Suprapubic skin (tissue), 4 donors: ENCODE data around the gene TCHH. TPM values are rescaled to one million over a fixed set of nuclear protein-coding genes. Genes with fewer than 3 reads are reported as not detected.

Experiments
- DNase-seq, 2 donors: peaks; one replicate each; pipeline ENCODE4 v3.0.0-alpha.2; 2019; ENCODE audit warnings: low spot score in 2 of 2
- H3K27ac ChIP-seq: fragments of 200-600 bp; sonication (generic); one replicate; pipeline ENCODE4 v1.5.1; 2019
- H3K27me3 ChIP-seq: fragments of 200-600 bp; sonication (generic); one replicate; pipeline ENCODE4 v1.5.1; 2019
- H3K36me3 ChIP-seq: fragments of 200-600 bp; sonication (generic); one replicate; pipeline ENCODE4 v1.5.1; 2019
- H3K4me1 ChIP-seq: fragments of 200-600 bp; sonication (generic); one replicate; pipeline ENCODE4 v1.5.1; 2019
- H3K4me3 ChIP-seq: fragments of 200-600 bp; sonication (generic); one replicate; pipeline ENCODE4 v1.5.1; 2019; ENCODE audit warnings: mild to moderate bottlenecking
- H3K9me3 ChIP-seq: fragments of 200-600 bp; sonication (generic); one replicate; pipeline ENCODE4 v1.5.1; 2019
- EP300 ChIP-seq: sonication (generic); formaldehyde crosslinking; IDR thresholded peaks from one replicate; pipeline ENCODE4 v1.6.1; 2017; ENCODE audit warnings: antibody characterized with exemption
- POLR2A ChIP-seq, 2 donors: fragments of 450-650 bp; IDR thresholded peaks; one replicate each; pipeline ENCODE4 v1.6.1; 2017; ENCODE audit warnings: antibody characterized with exemption in 2 of 2, mild to moderate bottlenecking in 2 of 2, moderate library complexity in 2 of 2
- POLR2AphosphoS5 ChIP-seq, 3 donors: sonication (generic); formaldehyde crosslinking; IDR thresholded peaks; one replicate each; pipeline ENCODE4 v1.6.1; 2017; ENCODE audit warnings: antibody characterized with exemption in 3 of 3
- WGBS: methylation state at CpG from one replicate; pipeline ENCODE4 v1.1.5; 2018; 5-methylcytosine and 5-hydroxymethylcytosine counted together
- total RNA-seq, 4 donors: library from RNA; depleted of rRNA; stranded (reverse); fragments of >200 nt; gene quantifications; one replicate each; pipeline ENCODE4 v1.1.0, GENCODE V29; 2016
- TF ChIP-seq, protein P1 (sequence below), 2 donors: fragments of 200-600 bp in 1 of 2; fragments of 450-650 bp in 1 of 2; sonication (generic) in 1 of 2; IDR thresholded peaks; one replicate each; pipeline ENCODE4 v1.5.1; 2016 to 2019; ENCODE audit warnings: antibody characterized with exemption in 2 of 2, mild to moderate bottlenecking in 1 of 2, moderate library complexity in 1 of 2

TCHH gene
- total RNA-seq, 4 donors from 2014 or later, result 7.0 to 71.9 (median 37.2) TPM

GRCh38 chr1:152109231-152109997 is 5.8 kb downstream of the TCHH start:
- WGBS, result 13% methylated on average over 31 of the region's 31 CpGs
- DNase-seq, result no peak
- H3K27ac ChIP-seq, result no peak overlapping the region
- no peak for TF ChIP-seq POLR2AphosphoS5 (IDR thresholded peaks at IDR 0.05)
- TF ChIP-seq, protein P1, sequence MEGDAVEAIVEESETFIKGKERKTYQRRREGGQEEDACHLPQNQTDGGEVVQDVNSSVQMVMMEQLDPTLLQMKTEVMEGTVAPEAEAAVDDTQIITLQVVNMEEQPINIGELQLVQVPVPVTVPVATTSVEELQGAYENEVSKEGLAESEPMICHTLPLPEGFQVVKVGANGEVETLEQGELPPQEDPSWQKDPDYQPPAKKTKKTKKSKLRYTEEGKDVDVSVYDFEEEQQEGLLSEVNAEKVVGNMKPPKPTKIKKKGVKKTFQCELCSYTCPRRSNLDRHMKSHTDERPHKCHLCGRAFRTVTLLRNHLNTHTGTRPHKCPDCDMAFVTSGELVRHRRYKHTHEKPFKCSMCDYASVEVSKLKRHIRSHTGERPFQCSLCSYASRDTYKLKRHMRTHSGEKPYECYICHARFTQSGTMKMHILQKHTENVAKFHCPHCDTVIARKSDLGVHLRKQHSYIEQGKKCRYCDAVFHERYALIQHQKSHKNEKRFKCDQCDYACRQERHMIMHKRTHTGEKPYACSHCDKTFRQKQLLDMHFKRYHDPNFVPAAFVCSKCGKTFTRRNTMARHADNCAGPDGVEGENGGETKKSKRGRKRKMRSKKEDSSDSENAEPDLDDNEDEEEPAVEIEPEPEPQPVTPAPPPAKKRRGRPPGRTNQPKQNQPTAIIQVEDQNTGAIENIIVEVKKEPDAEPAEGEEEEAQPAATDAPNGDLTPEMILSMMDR (IDR thresholded peaks at IDR 0.05), result no peak
- no peak for TF ChIP-seq POLR2A (IDR thresholded peaks at IDR 0.05)
- TF ChIP-seq EP300, result no peak
- H3K4me1 ChIP-seq, result peaks cover 47% of the 10 kb centered on the region
- no peaks in the 10 kb centered on the region for H3K9me3 ChIP-seq
- no peaks in the 10 kb centered on the region for H3K36me3 ChIP-seq
- H3K27me3 ChIP-seq, result peaks cover 95% of the 10 kb centered on the region
- H3K4me3 ChIP-seq, result peak overlapping the region; percentile 52

DNA sequence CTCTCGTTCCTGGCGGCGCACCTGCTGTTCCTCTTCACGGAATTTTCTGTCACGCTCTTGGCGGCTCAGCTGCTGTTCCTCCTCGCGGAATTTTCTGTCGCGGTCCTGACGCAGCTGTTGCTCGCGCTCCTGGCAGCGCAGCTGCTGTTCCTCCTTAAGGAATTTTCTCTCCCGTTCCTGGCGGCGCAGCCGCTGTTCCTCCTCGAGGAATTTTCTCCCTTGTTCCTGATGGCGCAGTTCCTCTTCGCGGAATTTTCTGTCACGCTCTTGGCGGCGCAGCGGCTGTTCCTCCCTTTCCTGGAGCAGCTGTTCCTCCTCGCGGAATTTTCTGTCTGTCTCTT is 6.4 kb downstream of the TCHH start:
- TF ChIP-seq POLR2A (IDR thresholded peaks at IDR 0.05) (no peak), EP300 (no peak), POLR2AphosphoS5 (IDR thresholded peaks at IDR 0.05) (no peak)
- TF ChIP-seq, protein P1 (IDR thresholded peaks at IDR 0.05), result no peak
- 20% methylated on average over 28 of the region's 28 CpGs for WGBS
- H3K27me3 ChIP-seq, result peaks cover 95% of the 10 kb centered on the region
- no peaks in the 10 kb centered on the region for H3K36me3 ChIP-seq
- no peak for DNase-seq
- H3K9me3 ChIP-seq, result no peaks in the 10 kb centered on the region
- no peak overlapping the region for H3K27ac ChIP-seq
- H3K4me1 ChIP-seq, result peaks cover 47% of the 10 kb centered on the region
- H3K4me3 ChIP-seq, result peak overlapping the region; percentile 52

- peaks cover 47% of the 10 kb centered on the region for H3K4me1 ChIP-seq
- H3K27me3 ChIP-seq, result peaks cover 94% of the 10 kb centered on the region
- no peak for TF ChIP-seq POLR2A (IDR thresholded peaks at IDR 0.05)
- no peak for TF ChIP-seq POLR2AphosphoS5 (IDR thresholded peaks at IDR 0.05)
- H3K27ac ChIP-seq, result no peak overlapping the region
- peak overlapping the region; percentile 52 for H3K4me3 ChIP-seq
- WGBS, result 11% methylated on average over 67 of the region's 67 CpGs
- no peak for DNase-seq
- H3K9me3 ChIP-seq, result no peaks in the 10 kb centered on the region
- H3K36me3 ChIP-seq, result no peaks in the 10 kb centered on the region
These were observed 7.0 kb downstream of the TCHH start for GRCh38 chr1:152107984-152108881.

DNA sequence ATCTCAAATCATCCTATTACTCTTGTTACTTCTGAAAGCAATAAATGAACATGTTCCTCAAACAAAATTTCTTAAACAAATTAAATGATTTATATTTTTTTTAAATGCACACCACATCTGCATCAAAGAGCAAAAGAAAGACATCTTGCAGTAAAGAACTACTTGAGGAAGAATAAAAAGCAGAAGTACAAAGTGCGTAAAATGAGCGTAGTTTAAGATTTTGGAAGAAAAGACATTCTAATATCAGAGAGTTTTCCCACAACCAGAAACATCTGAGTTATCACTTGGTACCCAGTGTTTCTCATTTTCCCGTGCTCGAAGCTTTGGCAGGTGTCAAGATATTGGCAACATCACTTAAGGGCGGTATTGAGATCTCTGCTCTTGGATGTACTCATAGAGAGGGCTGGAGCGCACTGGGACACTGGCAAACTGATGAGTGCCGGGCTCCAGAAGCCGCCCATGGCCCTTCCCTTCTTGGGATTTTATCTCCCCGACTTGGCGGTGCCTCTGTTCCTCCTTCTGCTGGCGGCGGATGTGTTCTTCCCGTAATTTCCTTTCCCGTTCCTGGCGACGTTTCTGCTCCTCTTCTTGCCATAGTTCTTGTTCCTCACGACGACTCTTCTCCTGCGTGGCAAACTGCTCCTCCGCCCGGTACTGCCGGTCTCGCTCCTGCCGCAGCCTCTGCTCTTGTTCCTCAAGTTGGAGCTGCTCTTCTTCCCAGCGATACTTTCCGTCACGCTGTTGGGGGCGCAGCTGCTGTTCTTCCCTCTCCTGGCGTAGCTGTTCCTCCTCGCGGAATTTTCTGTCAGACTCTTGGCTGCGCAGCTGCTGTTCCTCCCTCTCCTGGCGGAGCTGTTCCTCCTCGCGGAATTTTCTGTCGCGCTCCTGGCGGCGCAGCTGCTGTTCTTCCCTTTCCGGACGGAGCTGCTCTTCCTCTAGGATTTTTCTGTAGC is 7.9 kb downstream of the TCHH start:
- Histone ChIP-seq H3K9me3 (no peaks in the 10 kb centered on the region), H3K27me3 (peaks cover 89% of the 10 kb centered on the region), H3K4me3 (peak overlapping the region; percentile 52), H3K27ac (no peak overlapping the region), H3K4me1 (peaks cover 41% of the 10 kb centered on the region), H3K36me3 (no peaks in the 10 kb centered on the region)
- WGBS, result 28% methylated on average over 41 of the region's 41 CpGs
- TF ChIP-seq, protein P1 (IDR thresholded peaks at IDR 0.05), result no peak
- TF ChIP-seq EP300 (no peak), POLR2A (IDR thresholded peaks at IDR 0.05) (no peak), POLR2AphosphoS5 (IDR thresholded peaks at IDR 0.05) (no peak)
- no peak for DNase-seq

GRCh38 chr1:152104854-152105253 is 10.4 kb downstream of the TCHH start:
- H3K36me3 ChIP-seq, result no peaks in the 10 kb centered on the region
- DNase-seq, result no peak
- no peak overlapping the region for H3K4me3 ChIP-seq
- TF ChIP-seq, protein P1 (IDR thresholded peaks at IDR 0.05), result no peak
- TF ChIP-seq EP300 (no peak), POLR2A (IDR thresholded peaks at IDR 0.05) (no peak), POLR2AphosphoS5 (IDR thresholded peaks at IDR 0.05) (no peak)
- 22% methylated on average over 2 of the region's 2 CpGs for WGBS
- H3K9me3 ChIP-seq, result no peaks in the 10 kb centered on the region
- peaks cover 16% of the 10 kb centered on the region for H3K4me1 ChIP-seq
- H3K27ac ChIP-seq, result no peak overlapping the region
- H3K27me3 ChIP-seq, result peaks cover 90% of the 10 kb centered on the region
